GM19035 (cell line): Measurements from ENCODE around the gene HOXA4.

ENCODE experiments used
- ATAC-seq: cut with Tn5 transposase; IDR thresholded peaks from one replicate; pipeline ENCODE4 v1.9.1; 2021; ENCODE audit not compliant: unreplicated experiment

HOXA4 gene

GRCh38 chr7:27095050-27095896 is 35.3 kb downstream of the HOXA4 start:
- peak; percentile 6 for ATAC-seq

- no peak for ATAC-seq
Observed at GRCh38 chr7:27094304-27095049, 36.1 kb downstream of the HOXA4 start.

GRCh38 chr7:27093184-27093895 is 37.2 kb downstream of the HOXA4 start:
- no peak for ATAC-seq

GRCh38 chr7:27092819-27093110 is 37.8 kb downstream of the HOXA4 start:
- no peak for ATAC-seq

GRCh38 chr7:27091941-27092818 is 38.4 kb downstream of the HOXA4 start:
- no peak for ATAC-seq

GRCh38 chr7:27091105-27091504 is 39.5 kb downstream of the HOXA4 start:
- no peak for ATAC-seq

GRCh38 chr7:27088002-27088922 is 42.3 kb downstream of the HOXA4 start:
- ATAC-seq: no peak

- peak; percentile 61 for ATAC-seq
Observed at GRCh38 chr7:27083646-27084045, 46.9 kb downstream of the HOXA4 start.

GRCh38 chr7:27082171-27082570 is 48.4 kb downstream of the HOXA4 start:
- no peak for ATAC-seq

GRCh38 chr7:27080844-27081436 is 49.6 kb downstream of the HOXA4 start:
- no peak for ATAC-seq

- no peak for ATAC-seq
Observed at GRCh38 chr7:27079234-27079975, 51.2 kb downstream of the HOXA4 start.

GRCh38 chr7:27078616-27079233 is 51.8 kb downstream of the HOXA4 start:
- ATAC-seq: no peak
